ENCODE results near the gene SPG7.
A peak's percentile ranks its signal among the peaks of the same experiment; 100 is the strongest.

SPG7 gene

DNA sequence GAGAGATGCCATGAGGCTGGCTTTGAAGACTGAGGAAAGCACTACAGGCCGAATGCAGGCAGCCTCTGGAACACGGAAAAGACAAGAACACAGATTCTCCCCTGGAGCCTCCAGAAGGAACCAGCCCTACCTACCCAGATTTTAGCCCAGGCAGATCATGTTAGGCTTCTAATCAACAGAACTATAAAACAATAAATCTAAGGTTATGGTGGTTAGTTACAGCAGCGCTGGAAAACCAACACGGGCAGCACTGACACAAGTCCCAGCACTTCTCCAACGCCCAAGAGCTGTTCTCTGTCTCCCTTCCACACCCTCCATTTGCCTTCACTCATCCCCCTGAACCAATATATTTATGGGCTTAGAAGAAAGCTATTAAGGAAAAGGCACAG is 25.4 kb upstream of the SPG7 start:
- Histone ChIP-seq H3K27me3 (ENCODE audit: insufficient read depth, low read depth, severe bottlenecking) (no peaks in the 10 kb centered on the region), H3K36me3 (no peaks in the 10 kb centered on the region), H3K27ac (no peak overlapping the region), H3K4me3 (ENCODE audit: low read depth, low read length) (no peak overlapping the region), H3K9me3 (ENCODE audit: severe bottlenecking) (no peaks in the 10 kb centered on the region)
- TF ChIP-seq, protein P1, sequence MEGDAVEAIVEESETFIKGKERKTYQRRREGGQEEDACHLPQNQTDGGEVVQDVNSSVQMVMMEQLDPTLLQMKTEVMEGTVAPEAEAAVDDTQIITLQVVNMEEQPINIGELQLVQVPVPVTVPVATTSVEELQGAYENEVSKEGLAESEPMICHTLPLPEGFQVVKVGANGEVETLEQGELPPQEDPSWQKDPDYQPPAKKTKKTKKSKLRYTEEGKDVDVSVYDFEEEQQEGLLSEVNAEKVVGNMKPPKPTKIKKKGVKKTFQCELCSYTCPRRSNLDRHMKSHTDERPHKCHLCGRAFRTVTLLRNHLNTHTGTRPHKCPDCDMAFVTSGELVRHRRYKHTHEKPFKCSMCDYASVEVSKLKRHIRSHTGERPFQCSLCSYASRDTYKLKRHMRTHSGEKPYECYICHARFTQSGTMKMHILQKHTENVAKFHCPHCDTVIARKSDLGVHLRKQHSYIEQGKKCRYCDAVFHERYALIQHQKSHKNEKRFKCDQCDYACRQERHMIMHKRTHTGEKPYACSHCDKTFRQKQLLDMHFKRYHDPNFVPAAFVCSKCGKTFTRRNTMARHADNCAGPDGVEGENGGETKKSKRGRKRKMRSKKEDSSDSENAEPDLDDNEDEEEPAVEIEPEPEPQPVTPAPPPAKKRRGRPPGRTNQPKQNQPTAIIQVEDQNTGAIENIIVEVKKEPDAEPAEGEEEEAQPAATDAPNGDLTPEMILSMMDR (IDR thresholded peaks at IDR 0.05; ENCODE audit: low read depth, low read length): no peak
- no peak for DNase-seq

DNA sequence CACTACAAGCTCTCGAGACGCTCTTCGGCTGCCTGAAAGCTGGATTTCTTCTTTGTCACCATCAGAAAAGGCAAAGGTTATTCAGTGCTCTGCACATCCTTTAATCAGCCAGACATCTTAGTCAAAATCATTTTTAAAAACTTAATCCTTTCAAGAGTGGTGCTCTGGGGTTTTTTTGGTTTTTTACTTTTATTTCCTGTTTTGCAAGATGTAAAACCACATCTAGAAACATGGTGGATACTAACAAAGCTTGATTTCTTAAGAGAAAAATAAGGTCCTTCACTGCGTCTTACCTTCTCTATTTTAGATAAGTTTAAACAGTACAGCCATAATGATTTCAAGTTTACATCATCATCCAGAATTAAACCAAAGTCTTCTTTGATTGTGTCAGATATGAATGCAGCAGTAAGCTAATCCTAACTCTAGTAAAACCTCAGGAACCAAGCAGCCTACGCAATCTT is 24.1 kb upstream of the SPG7 start:
- Histone ChIP-seq H3K4me3 (ENCODE audit: low read depth, low read length) (no peak overlapping the region), H3K27ac (no peak overlapping the region), H3K9me3 (ENCODE audit: severe bottlenecking) (no peaks in the 10 kb centered on the region), H3K27me3 (ENCODE audit: insufficient read depth, low read depth, severe bottlenecking) (no peaks in the 10 kb centered on the region), H3K36me3 (no peaks in the 10 kb centered on the region)
- TF ChIP-seq, protein P1 (IDR thresholded peaks at IDR 0.05; ENCODE audit: low read depth, low read length): no peak
- no peak for DNase-seq

DNA sequence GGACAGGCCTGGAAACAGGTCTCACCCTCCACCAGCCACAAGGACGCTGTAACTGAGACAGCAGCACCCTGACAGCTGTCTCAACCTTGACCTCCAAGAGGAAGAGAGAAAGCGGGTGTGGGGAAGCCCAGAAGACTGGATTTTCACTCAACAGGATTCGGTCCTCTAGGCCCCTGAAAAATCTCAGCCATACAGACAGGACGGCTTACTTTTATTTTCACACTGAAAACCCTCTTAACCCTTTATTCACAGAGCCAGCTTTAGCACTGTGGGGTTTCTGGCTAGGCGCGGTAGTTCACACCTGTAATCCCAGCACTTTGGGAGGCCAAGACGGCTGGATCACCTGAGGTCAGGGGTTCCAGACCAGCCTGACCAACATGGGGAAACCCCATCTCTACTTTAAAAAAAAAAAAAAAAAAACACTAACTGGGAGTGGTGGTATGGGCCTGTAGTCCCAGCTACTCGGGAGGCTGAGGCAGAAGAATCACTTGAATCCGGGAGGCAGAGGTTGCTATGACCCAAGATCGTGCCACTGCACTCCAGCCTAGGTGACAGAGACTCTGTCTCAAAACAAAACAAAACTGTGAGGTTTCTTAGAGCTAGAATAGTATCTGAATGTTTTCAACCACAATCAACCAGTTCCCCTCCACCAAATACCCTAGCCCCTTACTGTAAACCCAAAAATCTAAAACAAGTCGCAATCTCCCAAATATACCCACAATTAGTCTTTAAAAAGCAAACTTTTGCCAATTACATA is 23.1 kb upstream of the SPG7 start:
- Histone ChIP-seq H3K27ac (no peak overlapping the region), H3K4me3 (ENCODE audit: low read depth, low read length) (no peak overlapping the region), H3K27me3 (ENCODE audit: insufficient read depth, low read depth, severe bottlenecking) (no peaks in the 10 kb centered on the region), H3K36me3 (no peaks in the 10 kb centered on the region), H3K9me3 (ENCODE audit: severe bottlenecking) (no peaks in the 10 kb centered on the region)
- TF ChIP-seq, protein P1 (IDR thresholded peaks at IDR 0.05; ENCODE audit: low read depth, low read length): no peak
- no peak for DNase-seq

DNA sequence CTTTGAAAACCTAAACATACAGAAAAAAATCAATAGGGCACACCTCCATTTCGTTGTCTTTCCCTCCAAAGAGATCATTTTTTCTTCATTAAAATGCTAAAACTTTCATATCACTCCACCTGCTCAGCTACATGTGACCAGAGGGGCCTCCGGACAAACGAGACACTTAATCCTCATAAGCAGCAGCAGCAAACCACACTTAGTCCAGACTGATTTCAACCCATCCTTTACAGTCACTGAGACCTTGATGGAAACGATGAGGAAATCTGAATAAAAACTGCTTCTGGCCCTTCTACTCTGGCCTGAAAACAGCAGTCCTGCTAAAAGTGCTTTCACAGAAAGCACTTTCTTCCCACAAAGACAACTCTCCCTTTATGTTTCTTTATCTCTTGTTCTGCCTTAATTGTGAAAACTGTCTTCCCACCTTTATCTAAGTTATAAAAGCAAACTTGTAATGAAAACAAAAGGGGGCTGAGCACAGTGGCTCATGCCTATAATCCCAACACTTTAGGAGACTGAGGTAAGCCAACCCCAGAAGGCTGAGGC is 22.4 kb upstream of the SPG7 start:
- Histone ChIP-seq H3K36me3 (no peaks in the 10 kb centered on the region), H3K27ac (no peak overlapping the region), H3K4me3 (ENCODE audit: low read depth, low read length) (no peak overlapping the region), H3K27me3 (ENCODE audit: insufficient read depth, low read depth, severe bottlenecking) (no peaks in the 10 kb centered on the region), H3K9me3 (ENCODE audit: severe bottlenecking) (no peaks in the 10 kb centered on the region)
- no peak for DNase-seq
- TF ChIP-seq, protein P1 (IDR thresholded peaks at IDR 0.05; ENCODE audit: low read depth, low read length): no peak

DNA sequence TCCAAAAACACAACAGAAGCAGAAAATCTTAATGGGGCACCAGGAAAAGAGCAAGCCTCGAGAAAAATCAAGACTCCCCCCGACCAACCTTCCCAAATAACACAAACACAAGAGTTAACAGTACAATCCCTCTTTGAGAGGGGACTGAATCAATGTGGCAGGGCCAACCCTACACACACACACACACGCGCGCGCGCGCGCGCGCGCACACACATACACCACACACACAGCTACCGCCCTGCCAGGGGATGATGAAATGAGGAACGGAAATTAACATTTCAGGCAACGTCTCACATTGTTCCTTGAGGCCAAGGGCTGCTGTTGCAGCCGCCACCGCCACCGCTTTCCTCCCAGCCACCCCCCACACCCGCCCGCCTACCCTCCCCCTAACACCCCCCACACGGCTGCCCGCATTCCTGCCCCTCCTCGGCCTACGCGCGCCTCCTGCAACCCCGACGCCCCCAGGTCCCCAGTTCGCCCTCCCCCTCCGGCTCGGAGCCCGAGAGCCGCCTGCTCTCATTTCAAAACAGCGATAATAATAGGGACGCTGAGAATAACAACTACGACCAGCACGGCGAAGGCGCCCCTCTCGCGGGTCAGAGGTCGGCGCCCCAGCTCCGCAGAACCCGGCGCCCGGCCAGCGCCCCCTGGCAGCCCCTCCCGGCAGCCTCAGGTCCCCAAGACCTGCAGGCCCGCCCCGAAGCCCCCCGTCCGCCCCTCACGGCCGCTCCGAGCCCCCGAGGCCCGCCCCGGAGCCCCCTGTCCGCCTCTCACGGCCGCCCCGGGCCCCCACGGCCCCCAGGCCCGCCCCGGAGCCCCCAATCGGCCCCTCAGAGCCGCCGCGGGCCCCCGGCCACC is 18.9 kb upstream of the SPG7 start:
- peak; percentile 38 for DNase-seq
- TF ChIP-seq, protein P1 (IDR thresholded peaks at IDR 0.05; ENCODE audit: low read depth, low read length): no peak
- no peaks in the 10 kb centered on the region for H3K9me3 ChIP-seq (ENCODE audit: severe bottlenecking)

More for the DNA sequence above, 18.9 kb upstream of the SPG7 start:
- Histone ChIP-seq H3K27me3 (ENCODE audit: insufficient read depth, low read depth, severe bottlenecking) (no peaks in the 10 kb centered on the region), H3K4me3 (ENCODE audit: low read depth, low read length) (peak overlapping the region; percentile 50), H3K27ac (peak overlapping the region; percentile 69), H3K36me3 (no peaks in the 10 kb centered on the region)

All from WERI-Rb-1 (cell line).